ENCODE data around the gene PRR36. TPM values are rescaled to one million over a fixed set of nuclear protein-coding genes. Genes with fewer than 3 reads are reported as not detected.

Gene PRR36
- total RNA-seq, 4 donors from 2014 or later = 2.5 TPM; not detected in 3

- TF ChIP-seq POLR2A (IDR thresholded peaks at IDR 0.05) (no peak), EP300 (IDR thresholded peaks at IDR 0.05) (no peak)
- TF ChIP-seq, protein P1, sequence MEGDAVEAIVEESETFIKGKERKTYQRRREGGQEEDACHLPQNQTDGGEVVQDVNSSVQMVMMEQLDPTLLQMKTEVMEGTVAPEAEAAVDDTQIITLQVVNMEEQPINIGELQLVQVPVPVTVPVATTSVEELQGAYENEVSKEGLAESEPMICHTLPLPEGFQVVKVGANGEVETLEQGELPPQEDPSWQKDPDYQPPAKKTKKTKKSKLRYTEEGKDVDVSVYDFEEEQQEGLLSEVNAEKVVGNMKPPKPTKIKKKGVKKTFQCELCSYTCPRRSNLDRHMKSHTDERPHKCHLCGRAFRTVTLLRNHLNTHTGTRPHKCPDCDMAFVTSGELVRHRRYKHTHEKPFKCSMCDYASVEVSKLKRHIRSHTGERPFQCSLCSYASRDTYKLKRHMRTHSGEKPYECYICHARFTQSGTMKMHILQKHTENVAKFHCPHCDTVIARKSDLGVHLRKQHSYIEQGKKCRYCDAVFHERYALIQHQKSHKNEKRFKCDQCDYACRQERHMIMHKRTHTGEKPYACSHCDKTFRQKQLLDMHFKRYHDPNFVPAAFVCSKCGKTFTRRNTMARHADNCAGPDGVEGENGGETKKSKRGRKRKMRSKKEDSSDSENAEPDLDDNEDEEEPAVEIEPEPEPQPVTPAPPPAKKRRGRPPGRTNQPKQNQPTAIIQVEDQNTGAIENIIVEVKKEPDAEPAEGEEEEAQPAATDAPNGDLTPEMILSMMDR (IDR thresholded peaks at IDR 0.05) = no peak
- Histone ChIP-seq H3K4me3 (no peak overlapping the region), H3K9me3 (no peaks in the 10 kb centered on the region), H3K27me3 (peaks cover 0 to 21% of the 10 kb centered on the region in 2 donors), H3K27ac (no peak overlapping the region), H3K4me1 (peaks cover 0 to 27% (median 8%) of the 10 kb centered on the region in 4 donors), H3K36me3 (peaks cover 6 to 73% (median 22%) of the 10 kb centered on the region in 3 donors)
- no peak for DNase-seq (ENCODE audit: low spot score in 2 of 2)
- WGBS, 2 donors = 84 to 86% methylated on average over 15 to 17 of the region's 18 CpGs
Measured at GRCh38 chr19:7911508-7912143, 37.4 kb upstream of the PRR36 start.

GRCh38 chr19:7910321-7911161 lies 36.4 kb upstream of the PRR36 start:
- 89 to 91% methylated on average over 48 to 52 of the region's 54 CpGs for whole genome bisulfite sequencing, 2 donors
- Histone ChIP-seq H3K36me3 (peaks cover 6 to 84% (median 22%) of the 10 kb centered on the region in 3 donors), H3K4me1 (peaks cover 0 to 28% (median under 1%) of the 10 kb centered on the region in 4 donors), H3K27me3 (peaks cover 0 to 11% of the 10 kb centered on the region in 2 donors), H3K9me3 (no peaks in the 10 kb centered on the region), H3K27ac (no peak overlapping the region), H3K4me3 (no peak overlapping the region)
- no peak for DNase-seq (ENCODE audit: low spot score in 2 of 2)
- TF ChIP-seq, protein P1 (IDR thresholded peaks at IDR 0.05) = no peak
- TF ChIP-seq EP300 (IDR thresholded peaks at IDR 0.05) (no peak), POLR2A (IDR thresholded peaks at IDR 0.05) (no peak)

DNA sequence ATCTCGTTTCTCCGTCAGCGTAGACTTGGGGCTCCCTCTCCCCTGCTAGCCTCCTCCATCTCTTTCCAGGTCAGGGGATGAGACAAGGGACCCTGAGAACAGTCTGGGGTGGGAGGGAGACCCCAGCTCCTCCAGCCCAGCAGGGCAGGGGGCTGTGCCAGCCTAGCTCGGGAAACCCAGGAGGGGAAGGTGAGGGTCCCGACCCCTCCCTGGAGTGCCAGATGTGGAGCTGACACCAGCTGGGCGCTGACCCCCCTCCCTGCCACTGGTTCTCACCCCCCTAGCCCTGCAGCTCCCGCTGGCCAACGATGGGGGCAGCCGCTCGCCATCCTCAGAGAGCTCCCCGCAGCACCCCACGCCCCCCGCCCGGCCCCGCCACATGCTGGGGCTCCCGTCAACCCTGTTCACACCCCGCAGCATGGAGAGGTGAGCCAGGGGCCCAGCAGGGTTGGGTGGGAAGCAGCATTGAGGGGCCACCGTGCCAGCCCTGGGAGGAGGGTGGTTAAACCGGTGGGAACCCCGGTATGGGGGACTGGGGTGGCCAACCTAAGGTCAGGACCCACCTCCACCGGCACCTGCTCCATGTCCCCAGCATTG lies 35.4 kb upstream of the PRR36 start:
- TF ChIP-seq POLR2A (IDR thresholded peaks at IDR 0.05) = no peak
- TF ChIP-seq, protein P1 (IDR thresholded peaks at IDR 0.05) = no peak
- no peak for TF ChIP-seq EP300 (IDR thresholded peaks at IDR 0.05)

DNA sequence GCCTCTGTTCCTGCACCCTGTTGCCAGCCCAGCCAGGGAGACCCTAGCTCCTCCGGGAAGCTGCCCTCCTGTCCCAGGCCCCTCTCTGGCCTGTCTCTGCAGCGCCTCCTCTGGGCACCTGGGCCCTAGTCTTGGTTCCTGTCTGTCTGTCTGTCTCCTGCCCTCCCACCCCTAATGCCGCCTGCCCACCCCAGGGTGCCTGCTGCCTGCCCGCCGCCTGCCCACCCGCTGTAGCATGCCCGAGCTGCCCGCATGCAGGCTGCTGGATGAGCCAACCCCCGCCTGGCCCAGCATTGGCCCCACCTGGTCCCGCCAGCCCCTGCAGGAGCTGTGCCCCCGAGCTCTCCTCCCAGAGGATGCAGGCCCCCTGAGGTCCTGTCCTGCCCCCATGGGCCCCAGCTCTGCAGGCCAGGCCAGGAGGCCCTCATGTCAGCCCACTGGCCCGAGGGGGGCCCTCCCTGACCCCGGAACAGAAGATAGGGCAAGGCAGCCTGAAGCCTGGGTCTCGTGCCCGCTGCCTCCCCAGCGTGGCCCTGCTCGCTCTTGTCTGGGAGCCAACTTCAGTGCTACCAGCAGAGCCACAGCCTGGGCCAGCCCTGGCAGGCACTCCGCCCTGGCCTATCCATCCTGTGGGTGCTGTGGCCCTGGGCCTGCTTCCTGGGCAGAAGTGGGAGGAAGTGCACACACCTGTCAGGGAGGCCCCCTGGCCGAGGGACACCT lies 34.7 kb upstream of the PRR36 start:
- 82 to 88% methylated on average over 15 to 16 of the region's 19 CpGs for WGBS, 2 donors
- no peak overlapping the region for H3K27ac ChIP-seq
- TF ChIP-seq EP300 (IDR thresholded peaks at IDR 0.05) (no peak), POLR2A (IDR thresholded peaks at IDR 0.05) (no peak)
- TF ChIP-seq, protein P1 (IDR thresholded peaks at IDR 0.05) = no peak
- no peak for DNase-seq (ENCODE audit: low spot score in 2 of 2)
- peaks cover 0 to 41% (median 13%) of the 10 kb centered on the region in 4 donors for H3K4me1 ChIP-seq
- no peak overlapping the region for H3K4me3 ChIP-seq
- no peaks in the 10 kb centered on the region for H3K27me3 ChIP-seq
- H3K9me3 ChIP-seq = no peaks in the 10 kb centered on the region
- peaks cover 6 to 81% (median 22%) of the 10 kb centered on the region in 3 donors for H3K36me3 ChIP-seq

More for the DNA sequence above, 35.4 kb upstream of the PRR36 start:
- Histone ChIP-seq H3K4me3 (no peak overlapping the region), H3K27ac (no peak overlapping the region), H3K4me1 (peaks cover 0 to 38% (median 10%) of the 10 kb centered on the region in 4 donors), H3K27me3 (peaks cover 0 to 1% of the 10 kb centered on the region in 2 donors), H3K9me3 (no peaks in the 10 kb centered on the region), H3K36me3 (peaks cover 6 to 84% (median 22%) of the 10 kb centered on the region in 3 donors)
- DNase-seq (ENCODE audit: low spot score in 2 of 2) = no peak
- WGBS, 2 donors = 92 to 94% methylated on average over 20 to 21 of the region's 21 CpGs

All from tibial nerve (tissue), 4 donors.